Breast epithelium (tissue), 3 donors: ENCODE results near the gene HERC2.

Experiments
- CTCF ChIP-seq, 3 donors: fragments of 450-650 bp; IDR thresholded peaks; one replicate each; pipeline ENCODE4 v1.5.1; 2016 to 2017; ENCODE audit warnings: antibody characterized with exemption in 3 of 3, mild to moderate bottlenecking in 3 of 3, moderate library complexity in 3 of 3
- POLR2A ChIP-seq: fragments of 450-650 bp; IDR thresholded peaks from one replicate; pipeline ENCODE4 v1.6.1; 2016; ENCODE audit warnings: antibody characterized with exemption, mild to moderate bottlenecking, moderate library complexity
- POLR2AphosphoS5 ChIP-seq, 3 donors: sonication (generic); formaldehyde crosslinking; IDR thresholded peaks; one replicate each; pipeline ENCODE4 v1.6.1; 2017; ENCODE audit warnings: antibody characterized with exemption in 3 of 3

- TF ChIP-seq CTCF (IDR thresholded peaks at IDR 0.05) (no peak), POLR2AphosphoS5 (IDR thresholded peaks at IDR 0.05) (no peak), POLR2A (no peak)
Measured at GRCh38 chr15:28081594-28081993, 240.4 kb downstream of the HERC2 start.
